H9 (cell line): ENCODE results near the gene PTPRN2. TPM values are rescaled to one million over a fixed set of nuclear protein-coding genes. Genes with fewer than 3 reads are reported as not detected.

Source experiments
- DNase-seq: peaks from one replicate; pipeline ENCODE4 v3.0.0-alpha.2; 2017
- H2AFZ ChIP-seq: one replicate; pipeline ENCODE4 v1.6.1; 2013; ENCODE audit warnings: mild to moderate bottlenecking, low read length, control low read depth, moderate library complexity
- H2AK5ac ChIP-seq: 2 replicates; pipeline ENCODE4 v1.6.1; 2013; ENCODE audit warnings: low read length, control low read depth, mixed read lengths; ENCODE audit not compliant: insufficient read length
- H2BK120ac ChIP-seq: one replicate; pipeline ENCODE4 v1.6.1; 2013; ENCODE audit warnings: low read depth, mild to moderate bottlenecking, low read length, control low read depth, inconsistent platforms; ENCODE audit not compliant: poor library complexity, severe bottlenecking
- H2BK12ac ChIP-seq: 2 replicates; pipeline ENCODE4 v1.6.1; 2013; ENCODE audit warnings: low read length, control low read depth, mixed read lengths, low read depth; ENCODE audit not compliant: insufficient read length
- H2BK15ac ChIP-seq: 2 replicates; pipeline ENCODE4 v1.6.1; 2013; ENCODE audit warnings: low read depth, low read length, control low read depth
- H2BK20ac ChIP-seq: one replicate; pipeline ENCODE4 v1.6.1; 2013; ENCODE audit warnings: low read depth, mild to moderate bottlenecking, low read length, control low read depth, inconsistent platforms; ENCODE audit not compliant: poor library complexity, severe bottlenecking
- H2BK5ac ChIP-seq: 2 replicates; pipeline ENCODE4 v1.6.1; 2013; ENCODE audit warnings: low read length, control low read depth, mixed read lengths; ENCODE audit not compliant: insufficient read length
- H3K14ac ChIP-seq: 2 replicates; pipeline ENCODE4 v1.6.1; 2013; ENCODE audit warnings: low read length, control low read depth; ENCODE audit not compliant: insufficient read depth
- H3K18ac ChIP-seq: 2 replicates; pipeline ENCODE4 v1.6.1; 2013; ENCODE audit warnings: low read depth, mild to moderate bottlenecking, mixed read lengths, low read length, control low read depth; ENCODE audit not compliant: insufficient read length
- H3K23ac ChIP-seq: 2 replicates; pipeline ENCODE4 v1.6.1; 2013; ENCODE audit warnings: low read length, control low read depth, mixed read lengths, low read depth; ENCODE audit not compliant: insufficient read length
- H3K23me2 ChIP-seq: 2 replicates; pipeline ENCODE4 v1.6.1; 2013; ENCODE audit warnings: low read depth, mild to moderate bottlenecking, mixed read lengths, low read length, control low read depth; ENCODE audit not compliant: insufficient read length, poor library complexity, severe bottlenecking
- H3K27ac ChIP-seq: 2 replicates; pipeline ENCODE4 v1.5.1; 2013; ENCODE audit warnings: low read length, control low read depth, mixed read lengths, low read depth; ENCODE audit not compliant: insufficient read length
- H3K27me3 ChIP-seq: 2 replicates; pipeline ENCODE4 v1.6.1; 2013; ENCODE audit warnings: low read length, control low read depth, inconsistent platforms; ENCODE audit not compliant: insufficient read depth
- H3K4ac ChIP-seq: 2 replicates; pipeline ENCODE4 v1.6.1; 2013; ENCODE audit warnings: low read depth, mild to moderate bottlenecking, control low read depth, inconsistent platforms, low read length, moderate library complexity
- H3K4me1 ChIP-seq: 2 replicates; pipeline ENCODE4 v1.6.1; 2013; ENCODE audit warnings: low read length, control low read depth, inconsistent platforms; ENCODE audit not compliant: insufficient read depth
- H3K4me2 ChIP-seq: 2 replicates; pipeline ENCODE4 v1.6.1; 2013; ENCODE audit warnings: low read length, control low read depth, mixed read lengths; ENCODE audit not compliant: insufficient read length, insufficient read depth
- H3K56ac ChIP-seq: 2 replicates; pipeline ENCODE4 v1.6.1; 2013; ENCODE audit warnings: low read depth, mild to moderate bottlenecking, mixed read lengths, low read length, control low read depth; ENCODE audit not compliant: insufficient read length
- H3K79me1 ChIP-seq: 2 replicates; pipeline ENCODE4 v1.6.1; 2013; ENCODE audit warnings: low read depth, mild to moderate bottlenecking, moderate library complexity, low read length, control low read depth, inconsistent platforms; ENCODE audit not compliant: insufficient read depth, poor library complexity, severe bottlenecking
- H3K79me2 ChIP-seq: 2 replicates; pipeline ENCODE4 v1.6.1; 2013; ENCODE audit warnings: low read length, control low read depth, inconsistent platforms; ENCODE audit not compliant: insufficient read depth
- H3K9ac ChIP-seq: 2 replicates; pipeline ENCODE4 v1.6.1; 2013; ENCODE audit warnings: low read length, control low read depth, mixed read lengths; ENCODE audit not compliant: insufficient read length; ENCODE audit errors: extremely low read depth
- H3K9me3 ChIP-seq: one replicate; pipeline ENCODE4 v1.6.1; 2013; ENCODE audit warnings: low read depth, low read length, inconsistent platforms; ENCODE audit not compliant: control insufficient read depth
- H3T11ph ChIP-seq: one replicate; pipeline ENCODE4 v1.6.1; 2013; ENCODE audit warnings: mild to moderate bottlenecking, low read length, control low read depth, inconsistent platforms
- H4K20me1 ChIP-seq: one replicate; pipeline ENCODE4 v1.6.1; 2013; ENCODE audit not compliant: control insufficient read depth, insufficient read length, insufficient read depth
- H4K5ac ChIP-seq: 2 replicates; pipeline ENCODE4 v1.6.1; 2013; ENCODE audit warnings: low read depth, mild to moderate bottlenecking, mixed read lengths, low read length, control low read depth; ENCODE audit not compliant: insufficient read length
- H4K8ac ChIP-seq: replicated peaks from 2 replicates; pipeline ENCODE4 v1.6.1; 2013; ENCODE audit warnings: low read length, control low read depth, mixed read lengths, low read depth; ENCODE audit not compliant: insufficient read length
- H4K91ac ChIP-seq: 2 replicates; pipeline ENCODE4 v1.6.1; 2013; ENCODE audit warnings: low read depth, mild to moderate bottlenecking, moderate library complexity, mixed read lengths, low read length, control low read depth; ENCODE audit not compliant: insufficient read length
- H3K27ac Mint-ChIP-seq, 3 experiments: 2 replicates in 2 of 3; 3 replicates in 1 of 3; pipeline ENCODE4 v1.8.0; 2020 to 2021; ENCODE audit warnings: mixed read lengths in 3 of 3, mild to moderate bottlenecking in 1 of 3, moderate library complexity in 1 of 3
- H3K27me3 Mint-ChIP-seq: 2 replicates; pipeline ENCODE4 v1.8.0; 2021; ENCODE audit warnings: low read depth, mild to moderate bottlenecking, moderate library complexity, mixed read lengths
- H3K36me3 Mint-ChIP-seq, 3 experiments: 2 replicates in 2 of 3; 3 replicates in 1 of 3; pipeline ENCODE4 v1.8.0; 2020 to 2021; ENCODE audit warnings: low read depth in 3 of 3, mixed read lengths in 3 of 3; ENCODE audit not compliant: insufficient read depth in 1 of 3
- H3K4me1 Mint-ChIP-seq, 2 experiments: 2 replicates each; pipeline ENCODE4 v1.8.0; 2020; ENCODE audit warnings: mixed read lengths in 2 of 2
- H3K4me3 Mint-ChIP-seq, 2 experiments: 2 replicates in 1 of 2; 3 replicates in 1 of 2; pipeline ENCODE4 v1.8.0; 2020 to 2021; ENCODE audit warnings: mild to moderate bottlenecking in 2 of 2, mixed read lengths in 2 of 2, moderate library complexity in 1 of 2
- H3K9me3 Mint-ChIP-seq, 2 experiments: 2 replicates in 1 of 2; 3 replicates in 1 of 2; pipeline ENCODE4 v1.8.0; 2020; ENCODE audit warnings: mild to moderate bottlenecking in 2 of 2, mixed read lengths in 2 of 2, moderate library complexity in 1 of 2
- WGBS: extraction: QIAGEN DNeasy Blood & Tissue Kit; methylation state at CpG from one replicate; pipeline ENCODE4 v1.1.7; 2013; ENCODE audit warnings: missing lambda C conversion rate, low lambda C conversion rate, mixed read lengths; ENCODE audit not compliant: insufficient read length; ENCODE audit errors: extremely low coverage; 5-methylcytosine and 5-hydroxymethylcytosine counted together
- total RNA-seq: library from RNA; stranded (reverse); gene quantifications from 2 replicates; pipeline ENCODE4 v1.2.1, GENCODE V29; 2021
- TF ChIP-seq, protein P1 (sequence below): fragments of 200-600 bp; sonication (generic); conservative IDR thresholded peaks from 3 replicates; pipeline ENCODE4 v1.8.0; 2021; ENCODE audit warnings: antibody characterized with exemption, mild to moderate bottlenecking

The PTPRN2 gene
- total RNA-seq, 1 experiment from 2014 or later, result 5.2 TPM

DNA sequence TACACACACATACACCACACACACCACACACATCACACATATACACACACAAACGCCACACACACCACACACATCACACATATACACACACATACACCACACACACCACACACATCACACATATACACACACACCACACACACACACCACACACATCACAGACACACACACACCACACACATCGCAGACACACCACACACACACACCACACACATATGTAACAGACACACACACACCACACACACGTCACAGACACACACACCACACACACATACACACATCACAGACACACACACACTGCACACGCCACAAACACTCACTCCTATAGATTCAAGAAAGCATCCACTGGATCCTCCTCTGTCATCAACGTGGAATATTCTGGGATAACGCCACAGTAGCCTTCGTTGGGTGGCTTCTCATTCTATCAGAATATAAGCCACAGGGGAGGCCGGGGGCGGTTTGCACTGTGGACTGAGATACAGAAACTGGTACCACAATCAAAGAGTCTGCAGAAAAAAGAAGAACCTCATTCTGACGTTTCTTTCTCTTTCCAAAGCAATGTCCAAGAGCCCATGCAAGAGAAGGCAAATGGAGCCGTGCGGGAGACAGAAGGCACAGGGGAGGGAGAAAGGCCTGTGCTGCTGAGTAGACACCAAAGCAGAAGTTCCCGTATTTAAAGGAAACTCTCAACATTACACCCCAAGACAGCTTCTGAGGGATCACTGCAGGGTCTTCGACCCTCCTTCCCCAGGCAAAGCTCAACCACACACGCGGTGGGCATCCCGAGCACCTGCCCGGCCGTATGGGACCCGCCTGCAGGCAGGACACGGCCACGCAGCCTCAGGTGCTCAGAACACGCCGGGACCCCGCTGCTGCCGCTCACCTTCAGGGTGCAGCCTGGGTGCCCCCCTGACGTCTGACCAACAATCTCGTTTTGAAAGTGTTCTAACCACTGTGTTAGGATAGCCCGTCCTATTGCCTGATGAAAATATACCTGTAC, 929.6 kb downstream of the PTPRN2 start:
- H3K27ac Mint-ChIP-seq, result no peak overlapping the region
- H3K14ac ChIP-seq, result no peak overlapping the region
- H3K18ac ChIP-seq, result no peak overlapping the region
- H3K79me2 ChIP-seq, result no peaks in the 10 kb centered on the region
- H3K27me3 Mint-ChIP-seq, result peaks cover 19% of the 10 kb centered on the region
- H3K23ac ChIP-seq, result no peak overlapping the region
- no peak overlapping the region for H2AFZ ChIP-seq
- no peak overlapping the region for H3K4ac ChIP-seq
- no peak overlapping the region for H3K9ac ChIP-seq
- TF ChIP-seq, protein P1, sequence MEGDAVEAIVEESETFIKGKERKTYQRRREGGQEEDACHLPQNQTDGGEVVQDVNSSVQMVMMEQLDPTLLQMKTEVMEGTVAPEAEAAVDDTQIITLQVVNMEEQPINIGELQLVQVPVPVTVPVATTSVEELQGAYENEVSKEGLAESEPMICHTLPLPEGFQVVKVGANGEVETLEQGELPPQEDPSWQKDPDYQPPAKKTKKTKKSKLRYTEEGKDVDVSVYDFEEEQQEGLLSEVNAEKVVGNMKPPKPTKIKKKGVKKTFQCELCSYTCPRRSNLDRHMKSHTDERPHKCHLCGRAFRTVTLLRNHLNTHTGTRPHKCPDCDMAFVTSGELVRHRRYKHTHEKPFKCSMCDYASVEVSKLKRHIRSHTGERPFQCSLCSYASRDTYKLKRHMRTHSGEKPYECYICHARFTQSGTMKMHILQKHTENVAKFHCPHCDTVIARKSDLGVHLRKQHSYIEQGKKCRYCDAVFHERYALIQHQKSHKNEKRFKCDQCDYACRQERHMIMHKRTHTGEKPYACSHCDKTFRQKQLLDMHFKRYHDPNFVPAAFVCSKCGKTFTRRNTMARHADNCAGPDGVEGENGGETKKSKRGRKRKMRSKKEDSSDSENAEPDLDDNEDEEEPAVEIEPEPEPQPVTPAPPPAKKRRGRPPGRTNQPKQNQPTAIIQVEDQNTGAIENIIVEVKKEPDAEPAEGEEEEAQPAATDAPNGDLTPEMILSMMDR, result no peak
- no peak overlapping the region for H2BK20ac ChIP-seq
- WGBS, result no CpG with 5 or more reads among the region's 29 CpGs
- no peak overlapping the region for H3K4me2 ChIP-seq
- H2BK120ac ChIP-seq, result no peak overlapping the region
- H3K9me3 Mint-ChIP-seq, result no peaks in the 10 kb centered on the region
- no peak overlapping the region for H3K56ac ChIP-seq
- H3K23me2 ChIP-seq, result peaks cover 2% of the 10 kb centered on the region
- no peak overlapping the region for H2BK12ac ChIP-seq
- H3K27ac ChIP-seq, result no peak overlapping the region
- H2BK5ac ChIP-seq, result no peak overlapping the region
- H3K79me1 ChIP-seq, result no peaks in the 10 kb centered on the region
- H3K36me3 Mint-ChIP-seq, result no peaks in the 10 kb centered on the region; a peak in 1 of 7 replicates
- no peaks in the 10 kb centered on the region for H3K4me1 Mint-ChIP-seq
- no peaks in the 10 kb centered on the region for H4K20me1 ChIP-seq
- no peaks in the 10 kb centered on the region for H3K4me1 ChIP-seq
- no peak overlapping the region for H3K4me3 Mint-ChIP-seq
- H4K91ac ChIP-seq, result no peak overlapping the region
- no peaks in the 10 kb centered on the region for H3K9me3 ChIP-seq
- H2BK15ac ChIP-seq, result no peak overlapping the region
- no peak overlapping the region for H4K5ac ChIP-seq
- H4K8ac ChIP-seq, result no peak overlapping the region
- H3T11ph ChIP-seq, result no peak overlapping the region
- H3K27me3 ChIP-seq, result no peaks in the 10 kb centered on the region
- DNase-seq, result no peak
- no peak overlapping the region for H2AK5ac ChIP-seq
